HG03469 (cell line): ENCODE results near the gene RYR2.
"Not testable (repeated sequence)": the region's sequence is repeated elsewhere in the genome, so short reads cannot be mapped to it uniquely, and the experiment has no call there.

ENCODE experiments used
- ATAC-seq: cut with Tn5 transposase; IDR thresholded peaks from one replicate; pipeline ENCODE4 v1.9.1; 2021; ENCODE audit warnings: mild to moderate bottlenecking, moderate library complexity, moderate number of reproducible peaks; ENCODE audit not compliant: unreplicated experiment

Gene RYR2

GRCh38 chr1:237814319-237814924 is 772.4 kb downstream of the RYR2 start:
- no peak for ATAC-seq

GRCh38 chr1:237817277-237817676 is 775.3 kb downstream of the RYR2 start:
- ATAC-seq: no peak

GRCh38 chr1:237820634-237821033 is 778.6 kb downstream of the RYR2 start:
- not testable (repeated sequence) for ATAC-seq

- ATAC-seq: no peak
These were observed 790.9 kb downstream of the RYR2 start for GRCh38 chr1:237832858-237833257.

GRCh38 chr1:237834048-237834447 is 792.1 kb downstream of the RYR2 start:
- no peak for ATAC-seq

GRCh38 chr1:237834461-237834860 is 792.5 kb downstream of the RYR2 start:
- no peak for ATAC-seq

- ATAC-seq: no peak
These were observed 796.3 kb downstream of the RYR2 start for GRCh38 chr1:237838320-237838719.

- ATAC-seq: no peak
These were observed 797.0 kb downstream of the RYR2 start for GRCh38 chr1:237838904-237839534.

GRCh38 chr1:237841485-237841884 is 799.5 kb downstream of the RYR2 start:
- no peak for ATAC-seq

GRCh38 chr1:237843516-237843915 is 801.5 kb downstream of the RYR2 start:
- not testable (repeated sequence) for ATAC-seq

GRCh38 chr1:237851210-237851845 is 809.3 kb downstream of the RYR2 start:
- no peak for ATAC-seq

GRCh38 chr1:237852342-237852741 is 810.4 kb downstream of the RYR2 start:
- no peak for ATAC-seq

GRCh38 chr1:237857455-237857854 is 815.5 kb downstream of the RYR2 start:
- ATAC-seq: no peak

GRCh38 chr1:237858992-237859391 is 817.0 kb downstream of the RYR2 start:
- ATAC-seq: no peak

GRCh38 chr1:237861944-237862343 is 820.0 kb downstream of the RYR2 start:
- no peak for ATAC-seq

GRCh38 chr1:237863234-237863633 is 821.2 kb downstream of the RYR2 start:
- ATAC-seq: no peak

GRCh38 chr1:237864338-237865244 is 822.6 kb downstream of the RYR2 start:
- no peak for ATAC-seq

- ATAC-seq: no peak
These were observed 825.5 kb downstream of the RYR2 start for GRCh38 chr1:237867380-237867888.

GRCh38 chr1:237868817-237869600 is 827.0 kb downstream of the RYR2 start:
- no peak for ATAC-seq

GRCh38 chr1:237873487-237874211 is 831.7 kb downstream of the RYR2 start:
- ATAC-seq: no peak
